ENCODE results near the gene CIAO2B. TPM values are rescaled to one million over a fixed set of nuclear protein-coding genes. Genes with fewer than 3 reads are reported as not detected.
"Not testable (repeated sequence)": the region's sequence is repeated elsewhere in the genome, so short reads cannot be mapped to it uniquely, and the experiment has no call there.

CIAO2B gene
- total RNA-seq, 2 donors from 2014 or later = 75.3 to 118 TPM

DNA sequence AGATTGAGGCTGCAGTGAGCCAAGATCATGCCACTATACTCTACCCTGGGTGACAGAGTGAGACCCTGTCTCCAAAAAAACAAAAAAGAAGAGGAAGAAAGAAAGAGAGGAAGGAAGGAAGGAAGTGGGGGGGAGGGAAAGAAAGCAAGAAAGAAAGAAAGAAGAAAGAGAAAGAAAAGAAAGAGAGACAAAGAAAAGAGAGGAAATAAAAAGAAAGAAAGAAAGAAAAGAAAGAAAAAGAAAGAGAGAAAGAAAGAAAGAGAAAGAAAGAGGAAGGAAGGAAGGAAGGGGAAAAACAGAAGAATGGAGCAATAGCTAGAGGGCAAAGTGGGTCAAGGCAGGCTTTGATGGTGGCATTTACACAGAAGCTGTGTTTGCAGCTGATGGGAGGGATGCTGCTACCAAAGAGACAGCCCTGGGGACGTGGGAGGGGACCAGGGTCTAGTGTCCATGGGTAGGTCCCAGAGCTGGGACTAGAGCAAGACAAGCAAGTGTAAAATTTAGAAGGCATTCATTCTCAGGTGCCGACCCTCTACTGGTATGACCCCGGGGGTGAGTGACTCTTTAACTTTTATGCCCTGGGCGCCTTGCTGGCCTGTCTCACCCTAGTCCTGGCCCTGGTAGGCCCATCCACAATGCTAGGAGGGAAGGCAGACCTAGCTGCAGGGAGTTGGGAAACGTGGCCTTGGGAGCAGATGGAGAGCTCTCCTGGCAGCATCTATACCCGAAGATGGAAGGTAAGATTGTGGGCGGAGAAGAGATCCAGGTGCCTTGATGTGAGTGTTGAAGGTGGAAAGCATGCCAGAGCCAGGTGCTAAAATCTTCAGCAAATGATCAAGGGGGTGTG is 24.9 kb upstream of the CIAO2B start:
- Histone ChIP-seq H3K36me3 (no peaks in the 10 kb centered on the region), H3K27me3 (no peaks in the 10 kb centered on the region), H3K27ac (no peak overlapping the region), H3K4me3 (no peak overlapping the region), H3K9me3 (no peaks in the 10 kb centered on the region), H3K4me1 (no peaks in the 10 kb centered on the region)
- TF ChIP-seq, protein P1, sequence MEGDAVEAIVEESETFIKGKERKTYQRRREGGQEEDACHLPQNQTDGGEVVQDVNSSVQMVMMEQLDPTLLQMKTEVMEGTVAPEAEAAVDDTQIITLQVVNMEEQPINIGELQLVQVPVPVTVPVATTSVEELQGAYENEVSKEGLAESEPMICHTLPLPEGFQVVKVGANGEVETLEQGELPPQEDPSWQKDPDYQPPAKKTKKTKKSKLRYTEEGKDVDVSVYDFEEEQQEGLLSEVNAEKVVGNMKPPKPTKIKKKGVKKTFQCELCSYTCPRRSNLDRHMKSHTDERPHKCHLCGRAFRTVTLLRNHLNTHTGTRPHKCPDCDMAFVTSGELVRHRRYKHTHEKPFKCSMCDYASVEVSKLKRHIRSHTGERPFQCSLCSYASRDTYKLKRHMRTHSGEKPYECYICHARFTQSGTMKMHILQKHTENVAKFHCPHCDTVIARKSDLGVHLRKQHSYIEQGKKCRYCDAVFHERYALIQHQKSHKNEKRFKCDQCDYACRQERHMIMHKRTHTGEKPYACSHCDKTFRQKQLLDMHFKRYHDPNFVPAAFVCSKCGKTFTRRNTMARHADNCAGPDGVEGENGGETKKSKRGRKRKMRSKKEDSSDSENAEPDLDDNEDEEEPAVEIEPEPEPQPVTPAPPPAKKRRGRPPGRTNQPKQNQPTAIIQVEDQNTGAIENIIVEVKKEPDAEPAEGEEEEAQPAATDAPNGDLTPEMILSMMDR (IDR thresholded peaks at IDR 0.05) = no peak
- DNase-seq (ENCODE audit: low spot score) = no peak

DNA sequence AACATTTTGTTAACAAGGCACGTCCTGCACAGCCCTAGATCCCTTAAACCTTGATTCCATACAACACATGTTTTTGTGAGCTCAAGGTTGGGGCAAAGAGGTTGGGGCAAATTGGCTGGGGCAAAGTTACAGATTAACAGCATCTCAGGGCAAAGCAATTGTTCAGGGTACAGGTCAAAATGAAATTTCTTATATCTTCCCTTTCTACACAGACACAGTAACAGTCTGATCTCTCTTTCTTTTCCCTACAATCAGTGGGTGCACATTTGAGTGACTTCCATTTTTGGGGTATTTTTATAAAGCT is 21.9 kb upstream of the CIAO2B start:
- DNase-seq (ENCODE audit: low spot score); H3K4me3 ChIP-seq: not testable (repeated sequence)

DNA sequence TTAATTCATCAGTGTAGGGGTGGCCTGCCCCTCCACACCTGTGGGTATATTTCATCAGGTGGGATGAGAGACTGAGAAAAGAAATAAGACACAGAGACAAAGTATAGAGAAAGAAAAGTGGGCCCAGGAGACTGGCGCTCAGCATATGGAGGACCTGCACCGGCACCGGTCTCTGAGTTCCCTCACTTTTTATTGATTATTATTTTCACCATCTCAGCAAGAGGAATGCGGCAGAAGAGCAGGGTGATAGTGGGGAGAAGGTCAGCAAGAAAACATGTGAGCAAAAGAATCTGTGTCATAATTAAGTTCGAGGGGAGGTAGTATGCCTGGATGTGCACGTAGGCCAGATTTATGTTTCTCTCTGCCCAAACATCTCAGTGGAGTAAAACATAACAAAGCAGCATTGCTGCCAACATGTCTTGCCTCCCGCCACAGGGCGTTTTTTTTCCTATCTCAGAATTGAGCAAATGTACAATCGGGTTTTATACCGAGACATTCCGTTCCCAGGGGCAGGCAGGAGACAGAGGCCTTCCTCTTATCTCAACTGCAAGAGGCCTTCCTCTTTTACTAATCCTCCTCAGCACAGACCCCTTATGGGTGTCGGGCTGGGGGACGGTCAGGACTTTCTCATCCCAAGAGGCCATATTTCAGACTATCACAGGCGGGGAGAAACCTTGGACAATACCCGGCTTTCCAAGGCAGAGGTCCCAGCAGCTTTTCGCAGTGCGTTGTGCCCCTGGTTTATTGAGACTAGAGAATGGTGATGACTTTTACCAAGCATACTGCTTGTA is 21.4 kb upstream of the CIAO2B start:
- H3K4me3 ChIP-seq; DNase-seq (ENCODE audit: low spot score); H3K27ac ChIP-seq; H3K27me3 ChIP-seq; H3K4me1 ChIP-seq; H3K36me3 ChIP-seq; H3K9me3 ChIP-seq: not testable (repeated sequence)

More for the DNA sequence above, 21.9 kb upstream of the CIAO2B start:
- not testable (repeated sequence) for H3K4me1 ChIP-seq, H3K36me3 ChIP-seq, H3K27ac ChIP-seq, H3K9me3 ChIP-seq, H3K27me3 ChIP-seq

DNA sequence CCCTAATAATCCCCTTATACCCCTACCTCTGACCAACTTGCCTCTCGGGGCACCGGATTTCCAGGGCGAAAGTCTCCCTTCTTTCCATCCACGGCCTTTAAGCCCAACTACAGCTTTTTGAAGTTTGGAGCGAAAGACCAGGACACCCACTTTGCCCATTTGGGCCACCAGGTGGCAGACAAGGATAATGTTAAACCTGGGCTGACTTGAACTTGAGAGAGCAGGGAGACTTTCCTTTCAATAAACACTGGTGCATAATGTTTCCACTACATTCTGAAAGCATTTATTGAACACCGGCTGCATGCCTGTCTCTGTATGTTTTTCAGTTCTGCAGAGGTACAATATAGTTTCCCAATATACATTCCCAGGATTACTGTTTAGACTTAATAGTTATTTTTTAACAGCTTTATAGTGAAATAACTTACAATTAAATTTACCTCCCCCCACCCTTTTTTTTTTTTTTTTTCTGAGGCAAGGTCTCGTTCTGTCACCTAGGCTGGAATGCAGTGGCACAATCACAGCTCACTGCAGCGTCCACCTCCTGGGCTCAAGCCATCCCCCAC is 20.0 kb upstream of the CIAO2B start:
- H3K27ac ChIP-seq = no peak overlapping the region
- H3K27me3 ChIP-seq = no peaks in the 10 kb centered on the region
- TF ChIP-seq, protein P1 (IDR thresholded peaks at IDR 0.05) = peak; percentile 30 to 82
- DNase-seq (ENCODE audit: low spot score) = peak; percentile 77
- no peaks in the 10 kb centered on the region for H3K9me3 ChIP-seq
- H3K36me3 ChIP-seq = no peaks in the 10 kb centered on the region
- no peak overlapping the region for H3K4me3 ChIP-seq
- peaks cover 0 to under 1% of the 10 kb centered on the region in 2 donors for H3K4me1 ChIP-seq

DNA sequence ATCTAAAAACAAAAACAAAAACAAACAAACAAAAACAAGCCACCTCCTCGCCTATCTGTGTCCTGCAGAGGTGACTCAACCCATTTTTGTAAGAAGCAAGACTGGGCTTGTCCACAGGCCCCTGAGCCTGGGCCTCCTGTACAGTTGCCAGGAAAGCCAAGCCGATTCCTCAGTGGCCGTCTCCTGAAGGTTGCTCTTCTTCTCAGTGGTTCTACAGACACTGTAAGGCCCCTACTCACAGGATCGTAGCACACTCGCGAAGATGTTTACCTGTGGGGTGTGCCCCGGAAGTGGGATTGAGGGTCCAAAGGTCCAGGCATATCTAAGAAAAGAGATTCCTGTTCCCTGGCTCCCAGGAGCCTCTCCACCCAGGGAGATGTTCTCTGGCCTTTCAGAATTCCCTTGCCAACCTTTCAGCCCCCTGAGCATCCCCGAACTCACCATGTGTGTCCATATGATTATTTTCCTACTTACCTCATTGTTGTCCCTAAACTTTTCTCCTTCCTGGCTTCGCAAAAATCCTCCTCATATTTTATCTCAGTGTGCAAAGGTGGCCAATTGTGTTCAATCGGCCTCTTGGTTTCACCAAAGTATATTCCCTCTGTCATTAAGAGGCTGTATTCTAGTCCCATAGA is 19.4 kb upstream of the CIAO2B start:
- Histone ChIP-seq H3K27ac (no peak overlapping the region), H3K36me3 (no peaks in the 10 kb centered on the region), H3K9me3 (no peaks in the 10 kb centered on the region), H3K27me3 (no peaks in the 10 kb centered on the region), H3K4me3 (no peak overlapping the region), H3K4me1 (peaks cover 0 to 7% of the 10 kb centered on the region in 2 donors)
- DNase-seq (ENCODE audit: low spot score) = no peak
- TF ChIP-seq, protein P1 (IDR thresholded peaks at IDR 0.05) = no peak

DNA sequence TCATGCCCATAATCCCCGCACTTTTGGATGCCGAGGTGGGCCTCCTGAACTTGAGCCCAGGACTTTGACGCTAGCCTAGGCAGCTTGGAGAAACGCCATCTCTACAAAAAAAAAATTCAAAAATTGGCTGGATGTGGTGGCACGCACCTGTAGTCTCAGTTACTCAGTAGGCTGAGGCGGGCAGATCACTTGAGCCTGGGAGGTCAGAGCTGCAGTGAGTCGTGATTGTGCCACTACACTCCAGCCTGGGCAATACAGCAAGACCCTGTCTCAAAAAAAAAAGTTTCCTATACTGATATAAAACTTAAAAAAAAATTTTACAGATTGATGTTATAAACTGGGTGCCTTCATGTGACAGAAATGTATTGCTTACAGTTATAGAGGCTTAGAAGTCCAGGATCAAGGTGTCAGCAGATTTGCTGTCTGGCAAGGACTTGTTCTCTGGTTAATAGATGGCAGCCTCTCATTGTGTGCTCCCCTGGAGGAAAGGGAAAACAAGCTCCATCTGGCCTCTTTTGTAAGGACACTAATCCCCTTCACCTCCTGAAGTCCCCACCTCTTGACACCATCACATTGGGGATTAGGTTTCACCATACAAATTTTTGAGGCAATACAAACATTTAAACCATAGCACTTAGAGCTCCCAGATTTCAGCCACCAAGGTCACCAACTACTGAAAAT is 18.4 kb upstream of the CIAO2B start:
- no peaks in the 10 kb centered on the region for H3K36me3 ChIP-seq
- no peak overlapping the region for H3K4me3 ChIP-seq
- no peaks in the 10 kb centered on the region for H3K27me3 ChIP-seq
- DNase-seq (ENCODE audit: low spot score) = no peak
- H3K27ac ChIP-seq = no peak overlapping the region
- H3K9me3 ChIP-seq = no peaks in the 10 kb centered on the region
- TF ChIP-seq, protein P1 (IDR thresholded peaks at IDR 0.05) = no peak
- H3K4me1 ChIP-seq = peaks cover 0 to 13% of the 10 kb centered on the region in 2 donors
